Measurements from ENCODE around the gene IL20.

DNA sequence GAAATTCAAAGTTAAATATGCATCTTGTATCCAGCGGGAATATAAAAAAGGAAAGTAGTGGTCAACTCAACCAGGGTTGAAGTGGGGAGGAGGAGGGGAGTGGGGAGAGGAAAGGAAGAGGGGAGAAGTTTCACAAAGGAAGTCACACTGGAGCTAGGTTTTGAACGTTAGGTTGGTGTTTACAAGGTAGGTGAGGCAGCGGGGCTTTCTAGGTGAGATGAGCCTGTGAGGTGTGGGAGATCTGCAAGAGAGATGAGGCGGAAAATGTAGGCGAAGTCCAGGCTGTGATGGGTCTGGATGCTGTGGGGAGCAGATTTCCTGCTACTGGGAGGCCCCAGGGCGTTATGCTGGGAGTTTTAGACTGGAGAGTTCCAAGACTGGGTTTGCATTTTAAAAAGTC, 36.1 kb upstream of the IL20 start:
- TF ChIP-seq, protein P1, sequence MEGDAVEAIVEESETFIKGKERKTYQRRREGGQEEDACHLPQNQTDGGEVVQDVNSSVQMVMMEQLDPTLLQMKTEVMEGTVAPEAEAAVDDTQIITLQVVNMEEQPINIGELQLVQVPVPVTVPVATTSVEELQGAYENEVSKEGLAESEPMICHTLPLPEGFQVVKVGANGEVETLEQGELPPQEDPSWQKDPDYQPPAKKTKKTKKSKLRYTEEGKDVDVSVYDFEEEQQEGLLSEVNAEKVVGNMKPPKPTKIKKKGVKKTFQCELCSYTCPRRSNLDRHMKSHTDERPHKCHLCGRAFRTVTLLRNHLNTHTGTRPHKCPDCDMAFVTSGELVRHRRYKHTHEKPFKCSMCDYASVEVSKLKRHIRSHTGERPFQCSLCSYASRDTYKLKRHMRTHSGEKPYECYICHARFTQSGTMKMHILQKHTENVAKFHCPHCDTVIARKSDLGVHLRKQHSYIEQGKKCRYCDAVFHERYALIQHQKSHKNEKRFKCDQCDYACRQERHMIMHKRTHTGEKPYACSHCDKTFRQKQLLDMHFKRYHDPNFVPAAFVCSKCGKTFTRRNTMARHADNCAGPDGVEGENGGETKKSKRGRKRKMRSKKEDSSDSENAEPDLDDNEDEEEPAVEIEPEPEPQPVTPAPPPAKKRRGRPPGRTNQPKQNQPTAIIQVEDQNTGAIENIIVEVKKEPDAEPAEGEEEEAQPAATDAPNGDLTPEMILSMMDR (IDR thresholded peaks at IDR 0.05) = no peak
- TF ChIP-seq, protein P2, sequence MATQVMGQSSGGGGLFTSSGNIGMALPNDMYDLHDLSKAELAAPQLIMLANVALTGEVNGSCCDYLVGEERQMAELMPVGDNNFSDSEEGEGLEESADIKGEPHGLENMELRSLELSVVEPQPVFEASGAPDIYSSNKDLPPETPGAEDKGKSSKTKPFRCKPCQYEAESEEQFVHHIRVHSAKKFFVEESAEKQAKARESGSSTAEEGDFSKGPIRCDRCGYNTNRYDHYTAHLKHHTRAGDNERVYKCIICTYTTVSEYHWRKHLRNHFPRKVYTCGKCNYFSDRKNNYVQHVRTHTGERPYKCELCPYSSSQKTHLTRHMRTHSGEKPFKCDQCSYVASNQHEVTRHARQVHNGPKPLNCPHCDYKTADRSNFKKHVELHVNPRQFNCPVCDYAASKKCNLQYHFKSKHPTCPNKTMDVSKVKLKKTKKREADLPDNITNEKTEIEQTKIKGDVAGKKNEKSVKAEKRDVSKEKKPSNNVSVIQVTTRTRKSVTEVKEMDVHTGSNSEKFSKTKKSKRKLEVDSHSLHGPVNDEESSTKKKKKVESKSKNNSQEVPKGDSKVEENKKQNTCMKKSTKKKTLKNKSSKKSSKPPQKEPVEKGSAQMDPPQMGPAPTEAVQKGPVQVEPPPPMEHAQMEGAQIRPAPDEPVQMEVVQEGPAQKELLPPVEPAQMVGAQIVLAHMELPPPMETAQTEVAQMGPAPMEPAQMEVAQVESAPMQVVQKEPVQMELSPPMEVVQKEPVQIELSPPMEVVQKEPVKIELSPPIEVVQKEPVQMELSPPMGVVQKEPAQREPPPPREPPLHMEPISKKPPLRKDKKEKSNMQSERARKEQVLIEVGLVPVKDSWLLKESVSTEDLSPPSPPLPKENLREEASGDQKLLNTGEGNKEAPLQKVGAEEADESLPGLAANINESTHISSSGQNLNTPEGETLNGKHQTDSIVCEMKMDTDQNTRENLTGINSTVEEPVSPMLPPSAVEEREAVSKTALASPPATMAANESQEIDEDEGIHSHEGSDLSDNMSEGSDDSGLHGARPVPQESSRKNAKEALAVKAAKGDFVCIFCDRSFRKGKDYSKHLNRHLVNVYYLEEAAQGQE (IDR thresholded peaks at IDR 0.05; ENCODE audit: insufficient read depth in 1 of 2, low read depth in 2 of 2, low read length in 1 of 2) = no peak
- TF ChIP-seq POLR2AphosphoS5 (IDR thresholded peaks at IDR 0.05; ENCODE audit: low read depth, low read length) = no peak
